Pancreas (tissue), 10 donors: ENCODE data around the gene PAM16. TPM values are rescaled to one million over a fixed set of nuclear protein-coding genes. Genes with fewer than 3 reads are reported as not detected.

ENCODE experiments used
- ATAC-seq, 4 donors: fragments of 200-7000 bp; cut with Tn5 transposase; one replicate each; pipeline versions ENCODE4 v1.8.0 to v1.9.1; 2020; ENCODE audit warnings: mild to moderate bottlenecking in 4 of 4, moderate library complexity in 4 of 4
- DNase-seq, 6 donors: peaks; one replicate each; pipeline ENCODE4 v3.0.0-alpha.2; 2020
- FAIRE-seq: peaks from 2 replicates; lab custom pipeline; 2012; peaks lifted over from hg19 to GRCh38; lab: Jason Lieb, UNC
- H3K27ac ChIP-seq, 4 donors: fragments of 200-600 bp; sonication (generic); 1 replicate in 3 of 4; 2 replicates in 1 of 4; pipeline versions ENCODE4 v1.5.0 to v1.8.0; 2020
- H3K27me3 ChIP-seq, 4 donors: fragments of 200-600 bp; one replicate each; pipeline ENCODE4 v1.8.0; 2021
- H3K36me3 ChIP-seq, 3 donors: fragments of 200-600 bp; sonication (generic) in 1 of 3; one replicate each; pipeline versions ENCODE4 v1.5.0 to v1.8.0; 2020 to 2021
- H3K4me1 ChIP-seq, 3 donors: fragments of 200-600 bp; one replicate each; pipeline ENCODE4 v1.8.0; 2021
- H3K4me3 ChIP-seq, 4 donors: fragments of 200-600 bp; sonication (generic) in 2 of 4; one replicate each; pipeline versions ENCODE4 v1.5.0 to v1.8.0; 2020 to 2021
- H3K9me3 ChIP-seq, 4 donors: fragments of 200-600 bp; one replicate each; pipeline ENCODE4 v1.8.0; 2021
- CTCF ChIP-seq, 4 donors: fragments of 200-600 bp; sonication (generic) in 3 of 4; IDR thresholded peaks; one replicate each; pipeline versions ENCODE4 v1.5.0 to v1.8.0; 2021; ENCODE audit warnings: antibody characterized with exemption in 4 of 4
- whole genome bisulfite sequencing, 2 donors: extraction: QIAGEN DNeasy Blood & Tissue Kit; methylation state at CpG; one replicate each; pipeline ENCODE4 v1.1.7; 2013; 5-methylcytosine and 5-hydroxymethylcytosine counted together
- intact Hi-C, 3 donors: fragments of 100-400 bp; cut with DNase I; formaldehyde crosslinking; loops; one replicate each; pipeline versions ENCODE4 v1.11.1 to v1.14.2; 2022
- polyA plus RNA-seq, 2 donors: library from polyadenylated mRNA; stranded (reverse); fragments of 200-250 nt; gene quantifications; one replicate each; pipeline ENCODE4 v1.2.3, GENCODE V29; 2013
- total RNA-seq, 6 donors: library from RNA; stranded (reverse); fragmentation: NEBNext Ultra II Directional in 4 of 6; extraction: Animal tissue kit (Norgen Biotek cat#: 25700) in 4 of 6; gene quantifications; one replicate each; pipeline versions ENCODE4 v1.2.1 to v1.2.4, GENCODE V29; 2021 to 2023
- donor health status: healthy with polysubstance abuse.
- donor health status: DM: no; HTN: no; CAD: no; lungs with moderate emphysema.
- donor health status: DM: no; HTN: no; CAD: no.
- donor health status: control.
- donor health status: control.
- donor health status: Bipolar disorder and iron deficiency.
- donor health status: DM: yes; HTN: yes; CAD: no.
- donor health status: DM: no; HTN: no; CAD: no.
- donor health status: DM: no; HTN: no; CAD: no.
- donor health status: DM: yes; HTN: yes; CAD: no.

PAM16 gene
- total and polyA plus RNA-seq, 8 donors, result 12.2 to 106 (median 27.2) TPM

GRCh38 chr16:4328782-4329775, 22.0 kb downstream of the PAM16 start:
- H3K27ac ChIP-seq, result peak overlapping the region; percentile 70 to 86 (median 76)
- ATAC-seq (peak in 1 of 4 donors; percentile 5), DNase-seq (peak in 1 of 6 donors; percentile 53), FAIRE-seq (no peak)
- WGBS, 2 donors, result 50 to 57% methylated on average over 17 of the region's 17 CpGs
- intact Hi-C loops, result loop anchor here in 1 of 3 donors (2.0 kb wide), 1 partner anchor 40 kb away; no protein-coding TSS in a partner anchor
- peaks cover 9 to 25% (median 10%) of the 10 kb centered on the region in 3 donors for H3K4me1 ChIP-seq
- no peaks in the 10 kb centered on the region for H3K9me3 ChIP-seq
- no peaks in the 10 kb centered on the region for H3K27me3 ChIP-seq
- peaks cover 0 to 3% (median 0%) of the 10 kb centered on the region in 3 donors for H3K36me3 ChIP-seq
- no peak overlapping the region for H3K4me3 ChIP-seq
- TF ChIP-seq CTCF (IDR thresholded peaks at IDR 0.05), result no peak

GRCh38 chr16:4328046-4328781, 22.9 kb downstream of the PAM16 start:
- 5 to 8% methylated on average over 28 to 30 of the region's 30 CpGs for whole genome bisulfite sequencing, 2 donors
- no peak for FAIRE-seq
- intact Hi-C loops, result loop anchor here in 1 of 3 donors (2.0 kb wide), 1 partner anchor 39 kb away; no protein-coding TSS in a partner anchor
- Histone ChIP-seq H3K36me3 (no peaks in the 10 kb centered on the region), H3K4me3 (peak overlapping the region; percentile 8 to 55 (median 42)), H3K27ac (peak overlapping the region; percentile 70 to 86 (median 76)), H3K27me3 (no peaks in the 10 kb centered on the region), H3K4me1 (peaks cover 15 to 34% (median 16%) of the 10 kb centered on the region in 3 donors), H3K9me3 (no peaks in the 10 kb centered on the region)
- peak; percentile 66 to 84 (median 80) for ATAC-seq
- peak; percentile 81 to 94 (median 82) for DNase-seq
- TF ChIP-seq CTCF (IDR thresholded peaks at IDR 0.05), result peak in 3 of 4 donors; percentile 28 to 42 (median 36)

- WGBS, 2 donors, result 1 to 4% methylated on average over 34 to 57 of the region's 57 CpGs
- no peaks in the 10 kb centered on the region for H3K36me3 ChIP-seq
- no peaks in the 10 kb centered on the region for H3K9me3 ChIP-seq
- no peaks in the 10 kb centered on the region for H3K27me3 ChIP-seq
- peak overlapping the region; percentile 70 to 86 (median 76) for H3K27ac ChIP-seq
- DNase-seq, result peak in 4 of 6 donors; percentile 20 to 78 (median 60)
- no peak for TF ChIP-seq CTCF (IDR thresholded peaks at IDR 0.05)
- peaks cover 15 to 34% (median 16%) of the 10 kb centered on the region in 3 donors for H3K4me1 ChIP-seq
- H3K4me3 ChIP-seq, result peak overlapping the region; percentile 8 to 55 (median 42)
- intact Hi-C loops, result loop anchor here in 1 of 3 donors (2.0 kb wide), 1 partner anchor 39 kb away; no protein-coding TSS in a partner anchor
- FAIRE-seq, result no peak
- ATAC-seq, result peak; percentile 0 to 15 (median 6)
Measured at GRCh38 chr16:4327386-4328045, 23.6 kb downstream of the PAM16 start.

- intact Hi-C loops, result no loop called here
- WGBS, 2 donors, result 86 to 88% methylated on average over 6 of the region's 6 CpGs
- ATAC-seq (no peak), DNase-seq (no peak), FAIRE-seq (no peak)
- no peaks in the 10 kb centered on the region for H3K9me3 ChIP-seq
- no peaks in the 10 kb centered on the region for H3K36me3 ChIP-seq
- H3K27ac ChIP-seq, result peak overlapping the region in 3 of 4 donors; percentile 79 to 91 (median 90)
- no peak overlapping the region for H3K4me3 ChIP-seq
- H3K27me3 ChIP-seq, result no peaks in the 10 kb centered on the region
- no peak for TF ChIP-seq CTCF (IDR thresholded peaks at IDR 0.05)
- peaks cover 15 to 34% (median 16%) of the 10 kb centered on the region in 3 donors for H3K4me1 ChIP-seq
Measured at GRCh38 chr16:4325253-4325758, 25.8 kb downstream of the PAM16 start.
